Fibroblast of skin of abdomen (primary cell): Measurements from ENCODE around the gene TMEM178B.
"Not testable (repeated sequence)": the region's sequence is repeated elsewhere in the genome, so short reads cannot be mapped to it uniquely, and the experiment has no call there.

Experiments
- DNase-seq: peaks from one replicate; pipeline ENCODE4 v3.0.0-alpha.2; 2013

TMEM178B gene

DNA sequence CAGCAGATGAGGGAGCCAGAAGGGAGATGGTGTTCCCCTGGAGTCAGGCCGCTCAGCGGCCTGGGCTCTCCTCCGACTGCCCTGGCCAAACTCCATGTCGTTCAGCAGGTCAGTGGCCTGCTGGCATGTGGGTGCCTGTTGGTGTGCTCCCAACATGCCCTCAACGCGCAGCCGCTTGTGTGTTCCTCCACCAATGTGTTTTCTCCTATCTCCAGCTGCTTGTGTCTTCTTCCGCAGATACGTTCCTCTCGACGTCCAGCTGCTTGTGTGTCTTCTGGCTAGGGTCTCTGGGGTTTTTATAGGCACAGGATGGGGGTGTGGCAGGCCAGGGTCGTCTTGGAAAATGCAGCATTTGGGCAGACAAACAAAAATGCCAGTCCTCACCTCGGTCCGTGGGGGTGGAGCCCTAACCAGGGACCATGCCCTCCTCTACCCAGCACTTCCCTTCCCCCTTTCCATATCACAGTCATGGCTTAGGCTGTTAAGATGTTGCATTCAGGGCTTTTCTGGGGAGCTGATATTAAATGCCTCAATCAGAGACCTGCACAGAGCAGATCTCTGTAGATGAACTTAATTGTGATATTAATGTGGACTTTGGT is 111.6 kb downstream of the TMEM178B start:
- DNase-seq: no peak

DNA sequence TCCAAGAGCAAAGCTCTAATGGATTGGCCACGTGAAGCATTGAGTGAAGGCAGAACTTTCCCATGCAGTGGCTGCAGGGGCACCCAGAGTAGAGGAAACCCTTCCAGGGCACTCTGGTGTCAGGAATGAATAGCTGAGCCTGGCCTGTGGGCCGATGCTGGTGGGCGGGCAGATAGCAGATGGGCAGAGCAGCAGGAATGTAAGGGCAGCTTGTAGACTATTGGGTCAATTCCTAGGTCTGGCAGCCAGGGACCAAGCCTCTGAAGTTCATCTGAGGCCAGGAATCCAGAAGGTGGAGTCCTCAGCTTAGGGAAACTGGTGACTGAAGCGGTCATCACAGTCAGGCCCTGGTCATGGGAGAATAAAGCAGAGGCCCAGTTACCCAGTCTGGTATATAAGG is 115.4 kb downstream of the TMEM178B start:
- DNase-seq: no peak

DNA sequence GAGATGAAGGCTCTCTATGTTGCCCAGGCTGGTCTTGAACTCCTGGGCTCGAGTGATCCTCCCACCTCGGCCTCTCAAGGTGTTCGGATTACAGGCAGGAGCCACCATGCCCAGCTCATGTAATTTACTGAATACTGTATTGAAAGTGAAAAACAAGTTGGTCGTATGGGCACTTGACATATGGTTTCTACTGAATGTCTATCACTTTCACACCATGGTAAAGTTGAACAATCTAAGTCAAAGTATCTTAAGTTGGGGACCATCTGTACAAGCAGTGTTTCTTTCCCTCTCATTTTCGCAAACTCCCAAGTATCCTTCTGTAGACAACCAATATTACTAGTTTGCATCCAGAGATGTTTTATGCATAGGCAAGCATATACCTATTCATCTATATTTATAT is 116.6 kb downstream of the TMEM178B start:
- DNase-seq: no peak

DNA sequence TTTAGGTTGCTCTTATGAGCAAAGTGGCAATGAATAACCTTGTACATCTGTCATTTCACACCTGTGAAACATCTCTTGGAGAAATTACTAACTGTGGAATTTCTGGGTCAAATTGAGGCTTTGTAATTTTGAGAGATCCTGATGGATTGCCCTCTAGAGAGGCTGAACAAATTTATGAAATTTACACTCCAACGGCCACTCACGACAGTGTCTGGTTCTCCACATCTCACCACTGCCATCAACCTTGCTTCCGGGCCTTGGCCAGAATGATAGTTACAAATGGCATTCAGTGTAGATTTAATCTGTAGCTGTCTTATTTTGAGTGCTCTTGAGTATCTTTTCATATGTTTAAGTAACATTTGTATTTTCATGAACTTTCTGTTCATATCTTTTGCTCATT is 117.4 kb downstream of the TMEM178B start:
- DNase-seq: no peak

DNA sequence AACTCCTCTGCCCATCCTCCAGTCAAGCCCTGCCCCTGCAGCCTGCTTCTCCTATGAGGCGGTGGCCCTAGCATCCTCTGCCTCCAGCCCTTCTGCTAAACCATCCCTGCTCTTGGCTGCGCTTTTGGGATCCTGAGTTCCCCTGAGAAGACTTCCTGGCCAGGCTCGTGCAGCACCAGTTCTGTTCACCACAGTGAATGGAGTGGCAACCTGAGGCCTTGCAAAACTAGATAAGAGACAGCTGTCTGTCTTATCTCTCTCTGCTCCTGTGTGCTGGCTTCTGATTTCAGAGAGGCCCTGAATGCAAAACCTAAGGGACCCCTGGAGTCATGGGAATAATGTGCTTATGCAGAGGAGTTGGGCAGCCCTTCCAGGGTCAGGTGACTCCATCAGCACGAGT is 119.2 kb downstream of the TMEM178B start:
- DNase-seq: no peak

DNA sequence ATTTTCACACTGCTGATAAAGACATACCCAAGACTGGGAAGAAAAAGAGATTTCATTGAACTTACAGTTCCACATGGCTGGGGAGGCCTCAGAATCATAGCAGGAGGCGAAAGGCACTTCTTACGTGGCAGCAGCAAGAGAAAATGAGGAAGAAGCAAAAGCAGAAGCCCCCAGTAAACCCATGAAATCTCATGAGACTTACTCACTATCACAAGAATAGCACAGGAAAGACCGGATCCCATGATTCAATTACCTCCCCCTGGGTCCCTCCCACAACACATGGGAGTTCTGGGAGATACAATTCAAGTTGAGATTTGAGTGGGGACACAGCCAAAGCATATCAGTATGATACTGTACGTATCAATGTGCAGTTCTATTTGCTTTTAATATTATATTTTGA is 121.9 kb downstream of the TMEM178B start:
- DNase-seq: not testable (repeated sequence)

DNA sequence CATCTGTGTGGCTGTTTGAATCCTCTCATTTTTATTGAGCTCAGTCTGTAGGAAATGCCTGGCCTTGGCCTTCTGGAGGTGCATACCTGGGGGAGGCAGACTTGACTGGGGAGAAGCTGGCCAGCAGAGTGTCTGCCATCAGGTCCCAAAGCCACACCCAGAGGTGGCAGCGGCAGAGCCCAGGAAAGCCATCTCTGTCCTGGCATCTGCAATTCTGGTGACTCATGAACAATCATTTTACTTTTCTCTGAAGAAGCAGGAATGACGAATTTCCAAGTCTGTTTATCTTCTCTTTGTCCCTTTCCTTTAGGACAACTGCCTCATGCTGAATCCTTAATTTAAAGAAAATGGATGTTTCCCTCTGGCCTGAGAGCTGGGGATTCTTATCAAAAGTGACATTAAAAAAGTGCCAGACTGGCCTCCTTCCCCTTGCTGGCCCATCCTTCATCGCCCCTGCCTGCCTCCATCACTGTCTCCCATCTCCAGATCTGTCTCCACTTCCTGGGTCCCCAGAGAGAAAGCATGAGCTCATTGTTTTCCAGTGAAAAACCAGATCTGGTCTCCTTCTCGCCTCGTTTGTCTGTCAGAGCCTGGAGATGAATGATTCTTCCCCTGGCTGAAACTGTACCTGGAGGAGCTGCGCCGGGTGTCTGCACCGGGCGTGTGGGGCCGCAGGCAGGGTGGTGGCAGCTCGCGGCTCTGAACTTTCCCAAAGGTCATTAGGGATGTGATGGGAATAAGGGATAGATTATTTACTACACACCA is 124.5 kb downstream of the TMEM178B start:
- DNase-seq: no peak

DNA sequence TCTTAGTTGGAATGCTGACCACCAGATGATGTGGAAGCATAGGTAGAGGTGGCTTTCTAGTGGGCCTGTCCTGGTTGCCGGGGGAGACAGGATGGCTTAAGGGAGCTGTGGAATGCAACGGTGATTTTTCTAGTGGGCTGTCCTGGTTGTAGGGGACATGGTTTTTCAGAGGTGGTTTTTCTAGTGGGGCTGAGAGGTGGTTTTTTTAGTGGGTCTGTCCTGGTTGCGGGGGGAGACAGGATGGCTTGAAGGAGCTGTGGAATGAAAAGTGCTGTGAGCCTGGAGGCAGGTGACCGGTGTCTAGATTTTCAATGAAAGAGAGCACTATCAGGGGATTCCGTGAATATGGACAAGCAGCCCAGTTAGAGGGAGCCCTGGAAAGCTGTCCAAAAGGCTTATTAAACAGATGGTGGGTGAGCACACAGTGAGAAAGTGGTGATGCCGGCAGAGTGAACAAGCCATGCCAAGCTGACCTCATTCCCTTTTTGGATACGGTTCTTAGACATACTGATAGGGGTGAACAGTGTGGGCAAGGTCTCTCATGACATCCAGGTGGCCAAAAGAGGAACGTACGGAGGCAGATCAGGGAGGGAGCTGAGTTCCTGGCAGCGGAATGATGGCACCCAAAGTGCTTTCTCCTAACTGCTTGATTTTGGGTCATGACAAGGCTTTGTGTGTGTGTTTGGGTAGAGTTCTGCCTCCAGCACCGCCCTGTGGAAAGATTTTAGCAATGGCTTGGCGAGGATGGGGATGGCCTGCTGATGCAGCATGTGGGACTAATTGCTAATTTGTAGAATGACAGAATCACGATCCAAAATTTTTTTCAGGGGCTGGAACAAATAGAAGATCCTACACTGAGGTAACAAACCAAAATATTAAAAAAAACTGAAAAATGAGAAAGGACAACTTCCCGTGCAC is 126.6 kb downstream of the TMEM178B start:
- DNase-seq: no peak

DNA sequence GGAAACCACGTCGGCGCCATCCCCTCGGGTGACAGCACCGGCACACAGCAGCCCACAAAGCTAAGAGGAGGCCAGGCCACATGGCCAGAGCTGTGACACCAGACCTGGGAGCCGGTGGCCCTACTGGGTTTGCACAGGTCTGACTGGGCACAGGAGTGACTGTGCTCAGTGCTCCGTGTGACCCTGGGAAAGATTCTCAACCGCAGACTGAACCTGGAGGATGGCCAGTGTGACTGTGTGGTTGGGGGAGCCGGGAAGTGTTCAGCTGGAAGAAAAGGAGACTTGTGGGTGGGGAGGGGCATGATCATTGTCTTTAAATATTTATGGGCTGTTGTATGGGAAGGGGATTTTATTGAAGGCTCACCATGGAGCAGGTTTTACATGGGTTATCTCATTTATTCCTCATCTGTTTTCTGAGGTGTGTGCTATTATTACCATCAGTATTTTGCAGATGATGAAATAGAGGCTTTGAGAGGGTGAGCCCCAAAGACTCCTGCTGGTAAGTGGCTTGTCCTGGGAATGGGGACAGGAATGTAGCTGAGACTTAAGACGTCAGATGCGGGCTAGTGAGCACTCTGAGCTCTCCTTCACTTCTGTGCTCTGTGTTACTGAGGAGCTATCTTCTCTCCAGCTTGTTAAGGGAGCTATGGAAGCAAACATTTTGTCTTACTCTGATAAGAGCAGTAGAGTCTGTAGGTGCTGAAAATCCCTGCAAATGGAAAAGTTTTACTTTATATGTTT is 127.5 kb downstream of the TMEM178B start:
- no peak for DNase-seq

DNA sequence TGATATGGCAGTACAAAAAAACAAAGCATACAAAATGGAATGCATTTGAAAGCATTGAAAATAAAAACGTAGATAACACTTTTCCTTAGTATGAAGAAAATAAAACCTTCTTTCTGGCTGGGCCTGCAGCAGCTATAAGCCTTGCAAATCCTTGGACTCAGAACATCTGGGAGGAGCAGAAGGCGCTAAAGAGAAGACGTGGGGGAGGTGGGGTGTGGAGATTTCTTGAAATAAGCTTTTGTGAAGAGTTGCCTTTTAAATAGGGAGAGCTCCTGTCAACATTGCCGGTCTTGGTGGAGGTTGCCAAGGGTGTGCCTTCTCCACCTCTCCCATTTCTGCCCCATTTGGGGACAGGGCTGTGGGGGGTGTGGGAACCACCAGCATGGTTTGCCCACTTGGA is 128.7 kb downstream of the TMEM178B start:
- DNase-seq: no peak

DNA sequence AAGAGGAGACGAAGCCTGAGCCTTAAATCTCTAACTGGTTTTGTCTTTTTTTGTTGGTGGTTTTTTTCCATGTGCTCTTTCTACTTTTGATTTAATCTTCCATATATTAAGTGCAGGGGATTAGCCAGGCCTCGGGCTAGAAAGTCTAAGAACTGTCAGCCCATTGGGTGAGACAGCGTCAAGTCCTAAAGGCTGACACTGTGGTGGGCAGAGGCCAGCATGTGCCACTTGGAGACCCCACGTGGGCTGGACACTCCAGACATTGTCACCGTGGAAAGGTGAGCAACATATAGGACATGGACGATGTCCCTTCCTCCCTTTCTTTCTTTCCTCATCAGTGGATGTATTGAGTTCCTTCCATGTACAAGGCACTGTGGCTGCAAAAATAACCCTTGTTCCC is 129.3 kb downstream of the TMEM178B start:
- DNase-seq: no peak

DNA sequence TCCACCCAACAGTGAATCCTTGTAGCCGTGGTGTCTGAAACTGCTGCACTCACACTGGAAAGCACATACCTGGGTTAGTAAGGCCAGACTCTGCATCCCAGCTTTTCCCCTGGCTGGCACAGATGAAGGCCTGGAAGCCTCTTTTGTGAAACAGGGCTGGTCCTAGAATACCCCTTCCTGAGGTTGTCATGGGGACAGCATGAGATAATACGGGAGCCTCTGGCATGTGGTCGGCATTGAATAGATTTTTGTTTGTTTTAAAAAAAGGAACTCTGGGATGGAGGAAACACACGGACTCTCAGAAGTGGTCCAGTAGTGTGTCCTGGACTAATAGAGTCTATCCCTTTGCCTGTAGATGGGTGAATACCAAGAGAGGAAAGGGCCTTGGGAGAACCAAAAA is 129.7 kb downstream of the TMEM178B start:
- no peak for DNase-seq

DNA sequence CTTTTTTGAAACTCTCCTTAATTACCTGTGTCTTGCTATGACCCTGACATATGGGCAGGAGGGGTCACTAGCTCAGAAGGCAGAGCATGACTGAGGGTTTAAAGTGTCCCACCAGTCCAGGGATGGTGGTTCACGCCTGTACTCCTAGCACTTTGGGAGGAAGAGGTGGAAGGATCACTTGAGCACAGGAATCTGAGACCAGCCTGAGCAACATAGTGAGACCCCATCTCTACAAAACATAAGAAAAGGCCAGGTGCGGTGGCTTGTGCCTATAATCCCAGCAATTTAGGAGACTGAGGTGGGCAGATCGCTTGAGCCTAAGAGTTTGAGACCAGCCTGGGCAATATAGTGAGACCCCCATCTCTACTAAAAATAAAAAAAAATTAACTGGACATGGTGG is 133.8 kb downstream of the TMEM178B start:
- no peak for DNase-seq

DNA sequence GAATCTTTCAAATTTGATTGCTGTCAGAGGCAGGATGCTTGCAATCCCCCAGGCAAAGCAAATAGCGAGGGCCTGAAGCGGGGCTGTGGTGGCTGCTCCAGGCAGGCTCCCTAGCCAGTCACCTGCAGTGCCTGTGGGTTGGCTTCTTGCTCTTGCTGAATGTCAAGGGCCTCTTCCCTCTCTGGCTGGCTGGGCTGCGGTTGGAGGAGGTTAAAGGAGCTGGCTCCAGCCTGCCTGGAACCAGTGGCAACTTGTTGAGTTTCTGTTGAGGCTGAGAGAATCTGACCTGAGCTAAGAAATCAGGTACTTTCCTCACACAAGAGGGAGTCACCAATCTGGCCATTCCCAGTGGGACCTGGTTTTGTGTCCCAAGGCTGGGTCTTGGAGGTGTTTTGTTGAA is 134.7 kb downstream of the TMEM178B start:
- no peak for DNase-seq

DNA sequence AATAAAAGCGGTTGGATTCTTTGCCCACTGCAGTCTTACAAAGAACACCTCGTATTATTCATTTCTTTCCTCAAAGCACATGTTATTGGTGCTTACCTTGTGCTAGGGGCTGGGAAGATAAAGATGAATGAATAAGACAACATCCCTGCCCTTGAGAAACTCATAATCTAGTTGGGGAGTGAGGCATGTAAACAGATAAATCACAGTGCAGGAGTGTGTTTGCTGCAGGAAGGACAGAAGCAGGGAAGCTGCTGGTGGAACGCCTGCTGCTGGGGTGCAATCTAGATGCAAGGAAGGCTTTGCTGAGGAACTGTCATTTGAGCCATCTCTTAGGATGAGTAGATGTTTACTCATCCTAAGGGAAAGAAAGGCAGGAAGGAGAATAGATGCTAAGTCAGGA is 135.6 kb downstream of the TMEM178B start:
- DNase-seq: no peak

DNA sequence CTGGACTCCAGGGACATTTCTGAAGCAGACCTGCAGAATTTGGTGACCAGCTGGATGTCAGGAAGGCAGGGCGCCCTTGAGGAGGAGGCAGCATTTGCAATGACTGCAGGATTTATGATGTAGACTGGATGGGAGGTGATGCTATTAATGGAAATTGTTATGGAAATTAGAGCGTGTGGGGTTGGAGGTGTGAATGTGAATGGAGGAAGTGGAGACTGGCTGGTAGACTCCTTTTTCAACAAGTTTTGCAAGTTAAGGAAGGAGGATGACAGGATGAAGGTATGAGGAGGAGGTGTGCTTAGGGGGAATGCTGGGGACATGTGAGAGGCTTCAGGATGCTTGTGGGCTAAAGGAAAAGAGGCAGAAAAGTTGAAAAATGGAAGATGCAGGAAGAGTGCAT is 137.0 kb downstream of the TMEM178B start:
- DNase-seq: no peak

DNA sequence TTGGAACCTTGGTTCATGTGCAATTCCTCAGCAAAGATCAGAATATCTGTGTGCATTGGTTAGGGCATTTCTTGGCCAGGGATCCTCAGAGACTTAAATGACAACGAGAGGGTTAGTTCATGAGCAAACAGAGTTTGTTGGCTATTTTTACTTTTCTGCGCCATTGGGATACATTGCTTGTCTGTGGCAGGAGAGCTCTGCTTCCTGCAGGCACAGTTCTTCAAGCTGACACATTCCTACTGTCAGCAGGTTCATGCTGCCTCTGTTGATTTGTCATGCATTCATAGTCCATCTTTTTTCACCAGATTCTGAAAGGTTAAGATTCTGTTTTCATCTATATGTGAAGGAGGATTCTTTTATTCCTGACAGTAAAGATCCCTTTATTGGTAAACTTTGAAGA is 139.4 kb downstream of the TMEM178B start:
- no peak for DNase-seq

DNA sequence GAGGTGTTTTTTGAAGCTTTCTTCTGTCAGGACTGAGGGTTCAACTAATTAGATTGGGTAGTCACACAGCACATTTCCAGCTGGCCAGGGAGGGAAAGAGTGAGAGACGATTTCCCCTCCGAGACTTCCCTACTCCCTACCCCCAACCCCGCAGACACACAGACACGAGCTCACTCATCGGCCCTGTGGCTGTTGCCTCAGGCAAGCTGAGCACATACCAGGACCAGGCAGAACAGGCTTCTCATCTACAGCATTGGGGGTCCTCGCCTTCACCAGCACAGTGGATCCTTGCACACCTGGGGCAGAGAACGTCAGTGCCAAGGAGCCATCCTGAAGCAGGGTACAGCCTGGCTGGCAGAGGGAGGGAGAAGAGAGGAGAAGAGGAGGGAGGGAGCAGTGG is 144.1 kb downstream of the TMEM178B start:
- no peak for DNase-seq

DNA sequence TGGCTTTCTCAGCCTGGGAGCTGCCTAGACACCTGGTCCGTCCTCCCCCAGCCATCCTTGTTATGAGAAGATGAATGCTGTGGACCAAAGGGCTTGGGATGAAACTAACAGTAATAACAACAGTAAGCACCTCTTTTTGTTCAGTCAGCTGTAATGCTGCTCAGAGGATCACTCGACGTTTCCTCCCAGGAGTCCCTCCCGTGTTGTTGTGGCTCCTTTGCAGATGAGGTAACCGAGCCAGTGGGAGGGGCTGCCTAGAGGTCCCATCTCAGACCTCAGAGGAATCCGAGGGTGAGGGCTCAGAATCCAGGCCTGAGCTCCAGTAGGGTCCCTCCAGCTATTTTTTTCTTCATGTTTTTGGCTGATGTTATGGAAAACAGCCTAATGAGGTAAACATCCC is 145.1 kb downstream of the TMEM178B start:
- no peak for DNase-seq

DNA sequence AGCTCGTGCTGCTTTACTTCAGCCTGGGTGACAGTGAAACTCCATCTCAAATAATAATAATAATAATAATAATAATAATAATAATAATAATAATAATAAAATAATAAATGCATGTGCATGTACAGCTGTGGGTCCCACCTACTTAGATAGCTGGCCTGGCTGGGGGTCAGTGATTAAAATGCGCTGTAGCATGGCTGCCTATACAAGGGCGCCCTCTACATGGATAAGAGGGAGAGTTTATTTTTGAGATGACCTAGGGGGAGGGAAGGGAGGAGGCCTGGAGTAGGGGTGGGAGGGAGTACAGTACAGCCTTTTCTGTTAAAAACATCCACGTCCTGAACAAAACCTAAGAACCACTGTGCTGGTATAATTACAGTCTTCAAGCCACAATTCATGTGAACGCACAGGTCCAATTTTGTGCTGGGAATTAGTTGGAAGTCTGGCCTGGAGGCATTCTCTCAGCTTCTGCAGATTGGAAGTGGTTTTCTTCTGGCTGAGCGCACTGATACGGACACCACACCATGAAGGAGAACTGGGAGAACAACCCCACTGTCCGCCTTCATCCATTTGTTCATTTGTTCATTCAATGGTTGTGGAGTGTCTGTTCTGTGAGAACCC is 146.5 kb downstream of the TMEM178B start:
- DNase-seq: no peak

DNA sequence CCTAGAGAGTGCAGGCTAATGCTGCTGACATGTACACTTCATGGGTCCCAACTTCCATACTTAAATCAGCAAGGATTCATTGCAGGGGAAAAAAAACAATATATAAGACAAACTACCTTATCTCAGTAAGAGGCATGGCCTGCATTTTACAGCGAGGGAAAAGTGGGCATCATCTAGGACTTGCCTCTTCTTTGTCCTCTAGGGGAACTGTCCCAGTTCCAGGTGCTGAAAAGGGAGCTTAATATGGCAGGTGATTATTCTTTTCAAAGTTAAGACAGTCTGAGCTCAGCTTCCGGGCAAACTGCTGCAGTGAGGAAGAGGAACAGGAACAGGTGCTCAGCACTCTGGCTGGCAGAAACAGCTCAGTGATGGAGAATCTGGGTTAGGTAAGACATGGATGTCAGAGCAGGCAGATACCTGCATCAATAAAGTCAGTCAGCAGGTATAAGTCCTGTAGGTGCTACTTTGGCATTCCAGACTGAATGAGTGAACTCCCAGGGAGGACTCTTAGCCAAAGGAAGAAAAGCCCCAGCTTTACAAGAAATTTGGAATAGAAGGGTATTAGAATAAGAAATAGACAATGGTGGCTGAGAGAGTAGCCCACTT is 147.2 kb downstream of the TMEM178B start:
- no peak for DNase-seq
